Raji (cell line): ENCODE results near the gene BORCS8.

Source experiments
- POLR2A ChIP-seq: IDR thresholded peaks from 2 replicates; pipeline ENCODE4 v1.6.1; 2011; ENCODE audit warnings: low read depth, low read length, control low read depth; ENCODE audit not compliant: insufficient read depth

Gene BORCS8

GRCh38 chr19:19192078-19192882, at the start of gene BORCS8, which contains the start of gene RFXANK:
TSS of gene BORCS8 (minus strand) at chr19:19192152. CDS start at chr19:19192117, 35 bp downstream.
TSS of gene RFXANK (plus strand) at chr19:19192258. CDS start at chr19:19193947, 1,689 bp downstream.
- peak; percentile 80 for TF ChIP-seq POLR2A

GRCh38 chr19:19240476-19240875, 48.5 kb upstream of the BORCS8 start:
- TF ChIP-seq POLR2A = no peak

- TF ChIP-seq POLR2A = no peak
Observed at GRCh38 chr19:19239675-19240074, 47.7 kb upstream of the BORCS8 start.

DNA sequence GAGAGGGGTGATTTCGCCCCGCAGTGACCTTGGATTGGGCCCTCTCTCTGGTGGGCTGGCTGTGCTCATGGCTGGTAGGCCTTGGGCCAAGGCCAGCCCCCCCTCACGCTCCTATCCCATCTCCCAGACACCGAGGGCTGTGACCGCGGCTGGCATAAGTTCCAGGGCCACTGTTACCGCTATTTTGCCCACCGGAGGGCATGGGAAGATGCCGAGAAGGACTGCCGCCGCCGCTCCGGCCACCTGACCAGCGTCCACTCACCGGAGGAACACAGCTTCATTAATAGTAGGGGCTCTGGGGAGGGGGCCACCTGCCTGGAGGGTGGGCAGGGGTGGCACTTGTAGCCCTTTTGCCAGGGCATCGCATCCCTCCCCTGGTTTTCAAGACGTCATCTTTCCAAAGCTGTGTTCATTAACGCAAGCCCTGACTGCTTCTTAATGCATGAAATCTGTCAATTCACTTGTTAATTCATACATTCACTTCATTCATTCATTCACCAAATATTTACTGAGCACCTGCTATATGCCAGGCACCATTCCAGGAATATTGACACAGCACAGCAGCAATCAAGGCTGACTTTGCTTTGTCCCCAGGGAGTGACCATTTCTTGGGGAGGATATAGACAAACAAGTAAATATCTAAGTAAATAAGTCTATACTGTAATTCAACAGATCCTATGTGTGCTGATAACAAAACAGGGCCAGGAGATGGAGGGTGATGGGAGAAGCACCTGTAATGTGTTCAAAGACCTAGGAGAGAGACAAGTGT, 46.4 kb upstream of the BORCS8 start:
- TF ChIP-seq POLR2A = no peak

GRCh38 chr19:19236173-19236572, 44.2 kb upstream of the BORCS8 start:
- TF ChIP-seq POLR2A = no peak

GRCh38 chr19:19234220-19234816, 42.4 kb upstream of the BORCS8 start:
- no peak for TF ChIP-seq POLR2A

GRCh38 chr19:19232261-19232721, 40.3 kb upstream of the BORCS8 start:
- no peak for TF ChIP-seq POLR2A

DNA sequence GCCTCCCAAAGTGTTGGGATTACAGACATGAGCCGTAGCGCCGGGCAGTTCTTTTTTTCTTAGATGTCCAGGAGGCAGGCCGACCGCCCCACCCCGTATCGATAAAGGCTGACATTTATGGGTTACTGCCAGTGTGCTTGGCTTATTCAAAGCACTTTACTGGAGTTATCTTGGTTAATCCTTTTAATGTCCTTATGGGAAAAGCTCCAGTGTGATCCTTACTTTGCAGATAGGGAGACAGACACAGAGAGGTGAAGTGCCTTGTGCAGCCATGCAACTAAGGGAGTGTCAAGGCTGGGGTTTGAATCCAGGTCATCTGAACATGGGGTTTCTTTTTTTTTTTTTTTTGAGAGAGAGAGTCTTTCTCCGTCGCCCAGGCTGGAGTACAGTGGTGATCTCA, 39.0 kb upstream of the BORCS8 start:
- no peak for TF ChIP-seq POLR2A

DNA sequence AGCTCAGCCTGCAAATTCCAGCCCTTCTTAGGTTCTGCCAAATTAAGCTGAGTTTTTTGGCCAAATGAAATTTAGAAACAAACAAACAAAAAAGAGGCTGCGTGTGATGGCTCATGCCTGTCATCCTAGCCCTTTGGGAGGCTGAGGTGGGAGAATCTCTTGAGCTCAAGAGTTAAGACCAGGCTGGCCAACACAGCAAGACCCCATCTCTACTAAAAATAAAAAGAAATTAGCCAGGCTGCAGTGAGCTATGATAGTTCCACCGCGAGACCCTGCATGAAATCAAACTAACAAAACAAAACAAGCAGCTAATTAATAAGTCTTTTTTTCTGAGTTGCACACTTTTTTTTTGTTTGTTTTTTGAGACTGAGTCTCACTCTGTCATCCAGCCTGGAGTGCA, 37.7 kb upstream of the BORCS8 start:
- no peak for TF ChIP-seq POLR2A

DNA sequence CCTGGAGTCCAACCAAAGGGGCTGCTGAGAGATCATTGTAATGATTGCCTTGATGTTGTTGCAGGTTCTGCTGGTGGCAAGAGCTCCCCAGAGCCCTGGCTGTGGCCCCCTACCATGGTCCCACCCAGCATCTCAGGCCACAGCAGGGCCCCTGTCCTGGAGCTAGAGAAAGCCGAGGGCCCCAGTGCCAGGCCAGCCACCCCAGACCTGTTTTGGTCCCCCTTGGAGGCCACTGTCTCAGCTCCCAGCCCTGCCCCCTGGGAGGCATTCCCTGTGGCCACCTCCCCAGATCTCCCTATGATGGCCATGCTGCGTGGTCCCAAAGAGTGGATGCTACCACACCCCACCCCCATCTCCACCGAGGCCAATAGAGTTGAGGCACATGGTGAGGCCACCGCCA, 35.3 kb upstream of the BORCS8 start:
- TF ChIP-seq POLR2A = no peak

DNA sequence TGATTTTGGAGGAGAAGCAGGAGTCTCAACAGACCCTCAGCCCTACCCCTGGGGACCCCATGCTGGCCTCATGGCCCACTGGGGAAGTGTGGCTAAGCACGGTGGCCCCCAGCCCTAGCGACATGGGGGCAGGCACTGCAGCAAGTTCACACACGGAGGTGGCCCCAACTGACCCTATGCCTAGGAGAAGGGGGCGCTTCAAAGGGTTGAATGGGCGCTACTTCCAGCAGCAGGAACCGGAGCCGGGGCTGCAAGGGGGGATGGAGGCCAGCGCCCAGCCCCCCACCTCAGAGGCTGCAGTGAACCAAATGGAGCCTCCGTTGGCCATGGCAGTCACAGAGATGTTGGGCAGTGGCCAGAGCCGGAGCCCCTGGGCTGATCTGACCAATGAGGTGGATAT, 34.7 kb upstream of the BORCS8 start:
- TF ChIP-seq POLR2A = no peak

DNA sequence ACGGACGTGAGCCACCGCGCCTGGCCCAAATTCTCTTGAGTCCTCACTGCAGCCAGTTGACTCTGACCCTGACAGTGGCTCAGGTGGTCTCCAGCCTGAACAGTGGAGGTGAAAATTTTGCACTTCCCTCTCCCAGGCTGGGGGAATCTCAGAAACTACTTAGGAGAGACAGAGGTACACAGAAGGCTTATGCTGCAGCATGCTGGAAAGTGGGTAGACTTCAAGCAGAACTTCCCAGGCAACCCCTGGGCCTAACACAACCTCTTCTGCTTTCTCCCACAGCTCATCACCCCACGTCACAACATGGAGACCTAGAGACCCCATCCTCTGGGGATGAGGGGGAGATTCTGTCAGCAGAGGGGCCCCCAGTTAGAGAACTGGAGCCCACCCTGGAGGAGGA, 34.3 kb upstream of the BORCS8 start:
- TF ChIP-seq POLR2A = no peak

DNA sequence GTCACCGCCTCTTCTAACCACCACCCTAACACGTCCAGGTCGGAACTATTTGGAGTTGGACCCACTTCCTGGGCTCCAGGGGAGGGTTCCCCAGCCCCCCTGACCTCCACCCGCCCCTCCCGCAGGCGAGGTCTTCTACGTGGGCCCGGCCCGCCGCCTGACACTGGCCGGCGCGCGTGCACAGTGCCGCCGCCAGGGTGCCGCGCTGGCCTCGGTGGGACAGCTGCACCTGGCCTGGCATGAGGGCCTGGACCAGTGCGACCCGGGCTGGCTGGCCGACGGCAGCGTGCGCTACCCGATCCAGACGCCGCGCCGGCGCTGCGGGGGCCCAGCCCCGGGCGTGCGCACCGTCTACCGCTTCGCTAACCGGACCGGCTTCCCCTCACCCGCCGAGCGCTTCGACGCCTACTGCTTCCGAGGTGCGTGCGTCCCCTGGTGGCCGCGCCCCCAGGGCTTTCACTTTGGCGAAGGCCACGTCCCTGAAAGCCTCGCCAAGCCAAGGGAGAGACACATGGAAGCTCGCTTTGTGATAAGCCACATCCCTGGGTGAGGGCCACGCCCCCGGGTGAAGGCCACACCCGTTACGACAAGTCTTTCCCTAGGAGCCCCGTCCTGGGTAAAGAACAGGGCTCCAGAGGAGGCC, 33.0 kb upstream of the BORCS8 start:
- no peak for TF ChIP-seq POLR2A

GRCh38 chr19:19224150-19224851, 32.3 kb upstream of the BORCS8 start:
- no peak for TF ChIP-seq POLR2A
